ENCODE measurements around the gene ARL6IP1.
"Not testable (repeated sequence)": the region's sequence is repeated elsewhere in the genome, so short reads cannot be mapped to it uniquely, and the experiment has no call there.

Gene ARL6IP1

GRCh38 chr16:18783430-18784341 lies 17.7 kb downstream of the ARL6IP1 start:
- DNase-seq (ENCODE audit: low read depth) = no peak
- TF ChIP-seq CTCF (IDR thresholded peaks at IDR 0.05; ENCODE audit: control insufficient read depth, insufficient read depth, low read depth, low read length, missing control alignments) = no peak
- no peak overlapping the region for H3K4me3 ChIP-seq (ENCODE audit: control insufficient read depth, low read depth, low read length)

DNA sequence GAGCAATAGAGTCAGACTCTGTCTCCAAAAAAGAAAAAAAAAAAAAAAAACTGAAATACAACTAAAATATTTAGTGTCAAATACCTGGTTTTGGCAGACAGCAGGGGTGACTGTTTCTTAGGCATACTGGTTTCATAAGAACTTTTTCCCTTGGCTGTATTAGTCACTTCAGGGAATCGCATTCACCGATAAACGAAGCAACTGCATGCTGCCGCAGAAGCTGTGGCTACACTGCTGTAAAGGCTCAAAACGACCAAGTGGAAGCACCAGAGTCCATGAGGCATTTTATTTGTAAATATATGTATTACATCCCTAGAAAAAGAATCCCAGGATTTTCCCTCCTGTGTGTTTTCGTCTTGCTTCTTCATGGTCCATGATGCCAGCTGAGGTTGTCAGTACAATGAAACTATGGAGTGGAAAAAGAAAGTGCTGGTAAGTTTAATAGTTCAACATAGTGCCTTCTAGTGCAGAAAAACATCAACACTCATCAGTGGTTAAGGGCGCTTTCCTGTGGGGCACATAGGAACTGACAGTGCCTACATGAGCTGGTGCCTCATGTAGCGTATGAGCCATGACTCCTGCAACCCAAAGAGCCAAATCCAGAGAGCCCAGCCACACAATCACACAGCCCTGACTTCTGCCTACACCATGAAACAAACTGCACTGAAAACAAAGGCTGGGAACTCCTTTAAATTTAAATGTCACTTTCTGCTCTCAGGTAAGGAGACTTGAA lies 18.5 kb downstream of the ARL6IP1 start:
- no peak for DNase-seq (ENCODE audit: low read depth)
- TF ChIP-seq CTCF (IDR thresholded peaks at IDR 0.05; ENCODE audit: control insufficient read depth, insufficient read depth, low read depth, low read length, missing control alignments) = no peak
- no peak overlapping the region for H3K4me3 ChIP-seq (ENCODE audit: control insufficient read depth, low read depth, low read length)

GRCh38 chr16:18781232-18781631 lies 20.1 kb downstream of the ARL6IP1 start:
- not testable (repeated sequence) for DNase-seq (ENCODE audit: low read depth)

DNA sequence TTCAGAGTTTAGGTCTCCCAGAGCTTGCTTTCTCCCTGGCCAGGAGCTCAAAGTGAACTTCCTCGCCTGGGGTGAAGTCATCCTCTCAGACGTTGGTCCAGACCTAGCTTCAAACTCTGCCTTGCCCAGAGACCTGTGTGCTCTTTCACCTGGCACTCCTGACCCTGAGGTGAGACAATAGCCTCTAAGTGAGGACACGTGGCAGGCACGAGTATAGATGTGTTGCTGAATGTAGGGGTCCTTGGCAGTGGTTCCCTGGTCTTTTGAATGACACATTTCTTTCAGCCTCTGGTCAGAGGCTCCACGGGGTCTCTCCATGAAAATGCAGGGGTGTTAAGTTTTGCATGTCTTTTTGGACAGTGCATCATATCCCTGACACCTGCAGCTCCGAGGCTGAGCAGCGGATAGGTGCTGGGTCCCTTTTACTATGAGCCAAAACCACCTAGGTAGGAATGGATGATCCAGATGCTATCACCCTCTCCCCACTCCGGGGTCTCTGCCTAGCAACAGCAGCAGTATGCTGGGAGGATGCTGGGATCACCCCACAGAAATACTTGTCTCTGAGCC lies 20.8 kb downstream of the ARL6IP1 start:
- not testable (repeated sequence) for DNase-seq (ENCODE audit: low read depth); H3K4me3 ChIP-seq (ENCODE audit: control insufficient read depth, low read depth, low read length)

More at GRCh38 chr16:18781232-18781631, 20.1 kb downstream of the ARL6IP1 start:
- H3K4me3 ChIP-seq (ENCODE audit: control insufficient read depth, low read depth, low read length) = not testable (repeated sequence)

DNA sequence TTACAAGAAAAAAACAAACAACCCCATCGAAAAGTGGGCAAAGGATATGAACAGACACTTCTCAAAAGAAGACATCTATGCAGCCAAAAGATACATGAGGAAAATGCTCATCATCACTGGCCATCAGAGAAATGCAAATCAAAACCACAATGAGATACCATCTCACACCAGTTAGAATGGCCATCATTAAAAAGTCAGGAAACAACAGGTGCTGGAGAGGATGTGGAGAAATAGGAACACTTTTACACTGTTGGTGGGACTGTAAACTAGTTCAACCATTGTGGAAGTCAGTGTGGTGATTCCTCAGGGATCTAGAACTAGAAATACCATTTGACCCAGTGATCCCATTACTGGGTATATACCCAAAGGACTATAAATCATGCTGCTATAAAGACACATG lies 23.7 kb downstream of the ARL6IP1 start:
- H3K4me3 ChIP-seq (ENCODE audit: control insufficient read depth, low read depth, low read length) = not testable (repeated sequence)

GRCh38 chr16:18776334-18776733 lies 25.0 kb downstream of the ARL6IP1 start:
- not testable (repeated sequence) for DNase-seq (ENCODE audit: low read depth); H3K4me3 ChIP-seq (ENCODE audit: control insufficient read depth, low read depth, low read length)

More for the DNA sequence above, 23.7 kb downstream of the ARL6IP1 start:
- DNase-seq (ENCODE audit: low read depth) = not testable (repeated sequence)

DNA sequence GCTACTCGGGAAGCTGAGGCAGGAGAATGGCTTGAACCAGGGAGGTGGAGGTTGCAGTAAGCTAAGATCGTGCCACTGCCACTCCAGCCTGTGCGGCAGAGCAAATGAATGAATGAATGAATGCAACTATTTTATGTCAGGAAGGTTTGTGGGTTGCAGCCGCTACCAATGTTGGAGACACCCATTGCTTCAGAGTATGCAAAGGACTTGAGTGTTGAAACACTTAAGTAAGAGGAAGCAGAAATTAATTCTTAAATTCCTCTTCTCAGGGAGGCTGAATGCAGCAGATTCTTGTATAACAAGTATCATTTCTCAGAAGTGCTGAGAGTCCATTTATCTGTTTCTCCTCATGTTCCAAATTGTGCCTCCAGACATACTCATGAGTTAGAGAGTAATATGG lies 26.7 kb downstream of the ARL6IP1 start:
- not testable (repeated sequence) for DNase-seq (ENCODE audit: low read depth); H3K4me3 ChIP-seq (ENCODE audit: control insufficient read depth, low read depth, low read length)

GRCh38 chr16:18772171-18772570 lies 29.2 kb downstream of the ARL6IP1 start:
- H3K4me3 ChIP-seq (ENCODE audit: control insufficient read depth, low read depth, low read length); DNase-seq (ENCODE audit: low read depth): not testable (repeated sequence)

DNA sequence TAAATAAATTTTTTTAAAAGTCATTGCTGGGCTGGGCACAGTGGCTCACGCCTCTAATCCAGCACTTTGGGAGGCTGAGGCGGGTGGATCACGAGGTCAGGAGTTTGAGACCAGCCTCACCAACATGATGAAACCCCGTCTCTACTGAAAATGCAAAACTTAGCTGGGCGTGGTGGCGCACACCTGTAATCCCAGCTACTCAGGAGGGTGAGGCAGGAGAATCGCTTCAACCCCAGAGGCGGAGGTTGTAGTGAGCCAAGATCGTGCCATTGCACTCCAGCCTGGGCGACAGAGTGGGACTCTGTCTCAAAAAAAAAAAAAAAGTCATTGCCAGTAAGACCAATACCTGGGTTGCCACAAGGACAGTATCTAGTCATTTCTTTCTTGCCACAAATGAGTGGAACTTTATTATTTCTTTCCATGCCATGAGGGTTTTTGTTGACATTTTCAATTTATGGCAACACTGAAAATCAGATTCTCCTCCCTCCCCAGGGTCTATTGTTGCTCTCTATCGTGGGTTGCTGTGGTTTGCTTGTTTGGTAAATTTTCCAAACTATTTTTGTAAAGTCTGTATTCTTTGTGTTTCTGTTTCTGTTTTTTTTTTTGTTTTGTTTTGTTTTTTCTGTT lies 30.9 kb downstream of the ARL6IP1 start:
- H3K4me3 ChIP-seq (ENCODE audit: control insufficient read depth, low read depth, low read length); DNase-seq (ENCODE audit: low read depth): not testable (repeated sequence)

GRCh38 chr16:18767217-18767616 lies 34.1 kb downstream of the ARL6IP1 start:
- not testable (repeated sequence) for H3K4me3 ChIP-seq (ENCODE audit: control insufficient read depth, low read depth, low read length); DNase-seq (ENCODE audit: low read depth)

DNA sequence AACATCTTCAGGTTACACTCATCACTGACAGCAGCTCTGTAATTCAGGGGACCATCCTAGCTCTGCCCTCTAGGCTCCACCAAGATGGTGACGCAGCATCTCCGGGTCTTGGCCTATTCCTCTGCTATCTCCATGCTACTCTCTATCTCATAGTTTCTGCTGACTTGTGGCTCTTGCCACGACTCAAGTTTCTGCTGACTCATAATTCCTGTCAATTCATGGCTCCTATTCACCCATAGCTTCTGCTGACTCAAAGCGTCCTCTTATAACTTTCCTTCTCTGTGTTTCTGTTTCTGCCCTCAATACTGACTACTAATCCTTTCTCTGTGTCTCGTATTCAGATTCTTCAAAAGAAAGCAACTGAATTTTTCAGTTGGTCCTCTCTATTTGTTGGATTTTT lies 38.6 kb downstream of the ARL6IP1 start:
- not testable (repeated sequence) for DNase-seq (ENCODE audit: low read depth); H3K4me3 ChIP-seq (ENCODE audit: control insufficient read depth, low read depth, low read length)
